B cell (primary cell): ENCODE measurements around the gene ICAM5.

Source experiments
- EZH2 ChIP-seq: IDR thresholded peaks from 2 replicates; pipeline ENCODE4 v1.6.1; 2012; ENCODE audit warnings: borderline replicate concordance, low read depth, mild to moderate bottlenecking, moderate library complexity, low read length; ENCODE audit not compliant: insufficient read depth, poor library complexity, severe bottlenecking
- TF ChIP-seq, protein P1 (sequence below): fragments of 200-600 bp; IDR thresholded peaks from one replicate; pipeline ENCODE4 v1.8.0; 2022; ENCODE audit warnings: antibody characterized with exemption, mild to moderate bottlenecking

DNA sequence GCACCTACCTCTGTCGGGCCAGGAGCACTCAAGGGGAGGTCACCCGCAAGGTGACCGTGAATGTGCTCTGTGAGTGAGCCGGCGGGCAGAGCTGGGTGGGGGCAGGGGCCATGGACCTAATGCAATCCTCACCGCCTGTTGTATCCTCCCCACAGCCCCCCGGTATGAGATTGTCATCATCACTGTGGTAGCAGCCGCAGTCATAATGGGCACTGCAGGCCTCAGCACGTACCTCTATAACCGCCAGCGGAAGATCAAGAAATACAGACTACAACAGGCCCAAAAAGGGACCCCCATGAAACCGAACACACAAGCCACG lies 4.8 kb upstream of the ICAM5 start:
- TF ChIP-seq EZH2 = no peak
- TF ChIP-seq, protein P1, sequence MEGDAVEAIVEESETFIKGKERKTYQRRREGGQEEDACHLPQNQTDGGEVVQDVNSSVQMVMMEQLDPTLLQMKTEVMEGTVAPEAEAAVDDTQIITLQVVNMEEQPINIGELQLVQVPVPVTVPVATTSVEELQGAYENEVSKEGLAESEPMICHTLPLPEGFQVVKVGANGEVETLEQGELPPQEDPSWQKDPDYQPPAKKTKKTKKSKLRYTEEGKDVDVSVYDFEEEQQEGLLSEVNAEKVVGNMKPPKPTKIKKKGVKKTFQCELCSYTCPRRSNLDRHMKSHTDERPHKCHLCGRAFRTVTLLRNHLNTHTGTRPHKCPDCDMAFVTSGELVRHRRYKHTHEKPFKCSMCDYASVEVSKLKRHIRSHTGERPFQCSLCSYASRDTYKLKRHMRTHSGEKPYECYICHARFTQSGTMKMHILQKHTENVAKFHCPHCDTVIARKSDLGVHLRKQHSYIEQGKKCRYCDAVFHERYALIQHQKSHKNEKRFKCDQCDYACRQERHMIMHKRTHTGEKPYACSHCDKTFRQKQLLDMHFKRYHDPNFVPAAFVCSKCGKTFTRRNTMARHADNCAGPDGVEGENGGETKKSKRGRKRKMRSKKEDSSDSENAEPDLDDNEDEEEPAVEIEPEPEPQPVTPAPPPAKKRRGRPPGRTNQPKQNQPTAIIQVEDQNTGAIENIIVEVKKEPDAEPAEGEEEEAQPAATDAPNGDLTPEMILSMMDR = no peak
